ENCODE results near the gene NT5DC2. TPM values are rescaled to one million over a fixed set of nuclear protein-coding genes. Genes with fewer than 3 reads are reported as not detected.

NT5DC2 gene
- total and polyA plus RNA-seq, 12 donors: 48.6 to 384 (median 89.1) TPM

- no peaks in the 10 kb centered on the region for H3K4me1 ChIP-seq (replicated peaks in 1 of 2)
- H3K27me3 ChIP-seq: no peaks in the 10 kb centered on the region
- H3K9me3 ChIP-seq (replicated peaks in 1 of 3): no peaks in the 10 kb centered on the region
- no peak overlapping the region for H3K4me3 ChIP-seq
- intact Hi-C loops (cut with DNase I): no loop called here
- DNase-seq: no peak
- 84 to 88% (median 85%) methylated on average over 5 of the region's 5 CpGs for WGBS, 4 donors
- H3K36me3 ChIP-seq (replicated peaks in 1 of 2): peaks cover 0 to 33% of the 10 kb centered on the region in 2 donors
- TF ChIP-seq POLR2A (IDR thresholded peaks at IDR 0.05): no peak
- no peak overlapping the region for H3K27ac ChIP-seq
Measured at GRCh38 chr3:52507359-52507758, 26.3 kb downstream of the NT5DC2 start.

- peaks cover 0 to 27% of the 10 kb centered on the region in 2 donors for H3K36me3 ChIP-seq (replicated peaks in 1 of 2)
- no peak for DNase-seq
- no peak overlapping the region for H3K4me3 ChIP-seq
- H3K4me1 ChIP-seq (replicated peaks in 1 of 2): no peaks in the 10 kb centered on the region
- no peak for TF ChIP-seq POLR2A (IDR thresholded peaks at IDR 0.05)
- TF ChIP-seq, protein P1, sequence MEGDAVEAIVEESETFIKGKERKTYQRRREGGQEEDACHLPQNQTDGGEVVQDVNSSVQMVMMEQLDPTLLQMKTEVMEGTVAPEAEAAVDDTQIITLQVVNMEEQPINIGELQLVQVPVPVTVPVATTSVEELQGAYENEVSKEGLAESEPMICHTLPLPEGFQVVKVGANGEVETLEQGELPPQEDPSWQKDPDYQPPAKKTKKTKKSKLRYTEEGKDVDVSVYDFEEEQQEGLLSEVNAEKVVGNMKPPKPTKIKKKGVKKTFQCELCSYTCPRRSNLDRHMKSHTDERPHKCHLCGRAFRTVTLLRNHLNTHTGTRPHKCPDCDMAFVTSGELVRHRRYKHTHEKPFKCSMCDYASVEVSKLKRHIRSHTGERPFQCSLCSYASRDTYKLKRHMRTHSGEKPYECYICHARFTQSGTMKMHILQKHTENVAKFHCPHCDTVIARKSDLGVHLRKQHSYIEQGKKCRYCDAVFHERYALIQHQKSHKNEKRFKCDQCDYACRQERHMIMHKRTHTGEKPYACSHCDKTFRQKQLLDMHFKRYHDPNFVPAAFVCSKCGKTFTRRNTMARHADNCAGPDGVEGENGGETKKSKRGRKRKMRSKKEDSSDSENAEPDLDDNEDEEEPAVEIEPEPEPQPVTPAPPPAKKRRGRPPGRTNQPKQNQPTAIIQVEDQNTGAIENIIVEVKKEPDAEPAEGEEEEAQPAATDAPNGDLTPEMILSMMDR (IDR thresholded peaks at IDR 0.05): no peak
- 83 to 91% (median 87%) methylated on average over 9 to 27 of the region's 27 CpGs for WGBS, 4 donors
- no peaks in the 10 kb centered on the region for H3K9me3 ChIP-seq (replicated peaks in 1 of 3)
- intact Hi-C loops (cut with DNase I): no loop called here
- no peaks in the 10 kb centered on the region for H3K27me3 ChIP-seq
- no peak overlapping the region for H3K27ac ChIP-seq
Measured at GRCh38 chr3:52506266-52506966, 27.2 kb downstream of the NT5DC2 start.

DNA sequence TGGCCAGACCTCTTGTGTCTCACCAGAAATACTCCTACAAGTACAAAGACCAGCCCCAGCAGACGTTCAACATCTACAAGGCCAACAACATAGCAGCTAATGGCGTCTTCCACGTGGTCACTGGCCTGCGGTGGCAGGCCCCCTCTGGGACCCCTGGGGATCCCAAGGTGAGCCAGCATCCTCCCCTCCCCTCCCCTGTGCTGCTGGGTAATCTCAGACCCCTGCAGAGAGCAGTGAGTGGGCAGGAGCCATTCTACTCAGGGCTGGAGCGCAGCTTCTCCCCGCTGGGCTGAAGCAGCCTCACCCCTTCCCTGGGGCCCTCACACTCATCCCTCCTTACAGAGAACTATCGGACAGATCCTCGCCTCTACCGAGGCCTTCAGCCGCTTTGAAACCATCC lies 28.7 kb downstream of the NT5DC2 start:
- no peaks in the 10 kb centered on the region for H3K4me1 ChIP-seq (replicated peaks in 1 of 2)
- no peaks in the 10 kb centered on the region for H3K9me3 ChIP-seq (replicated peaks in 1 of 3)
- WGBS, 4 donors: 81 to 89% (median 86%) methylated on average over 8 to 10 of the region's 10 CpGs; no CpG with 5 or more reads in 1 of the 4 donors
- no peaks in the 10 kb centered on the region for H3K27me3 ChIP-seq
- TF ChIP-seq POLR2A (IDR thresholded peaks at IDR 0.05): no peak
- TF ChIP-seq, protein P1 (IDR thresholded peaks at IDR 0.05): no peak
- H3K36me3 ChIP-seq (replicated peaks in 1 of 2): peaks cover 0 to 22% of the 10 kb centered on the region in 2 donors
- H3K27ac ChIP-seq: no peak overlapping the region
- no peak for DNase-seq
- intact Hi-C loops (cut with DNase I): no loop called here
- no peak overlapping the region for H3K4me3 ChIP-seq

DNA sequence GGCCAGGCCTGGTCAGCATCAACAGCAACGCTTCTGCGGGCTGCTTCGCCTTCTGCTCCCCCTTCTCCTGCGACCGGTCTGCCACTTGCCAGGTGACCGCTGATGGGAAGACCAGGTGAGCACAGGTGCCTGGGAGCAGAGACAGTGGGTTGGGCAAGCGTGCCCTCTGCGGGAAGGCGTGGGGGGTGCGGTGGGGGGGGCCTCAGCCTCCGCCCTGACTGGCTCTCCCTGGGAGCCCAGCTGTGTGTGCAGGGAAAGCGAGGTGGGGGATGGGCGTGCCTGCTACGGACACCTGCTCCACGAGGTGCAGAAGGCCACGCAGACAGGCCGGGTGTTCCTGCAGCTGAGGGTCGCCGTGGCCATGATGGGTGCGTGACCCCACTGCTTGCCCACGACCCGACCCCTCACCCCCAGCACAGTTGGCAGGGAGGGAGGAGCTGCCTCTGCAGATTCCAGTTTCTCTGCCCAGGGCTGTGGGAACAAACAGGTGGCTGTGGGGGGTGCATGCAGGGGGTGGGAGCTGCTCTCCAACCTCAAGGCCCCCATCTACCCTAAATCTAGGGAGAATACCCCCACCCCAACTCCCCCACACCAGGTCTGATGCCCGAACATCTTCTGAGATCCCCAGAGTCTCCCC lies 29.8 kb downstream of the NT5DC2 start:
- H3K36me3 ChIP-seq (replicated peaks in 1 of 2): peaks cover 0 to 20% of the 10 kb centered on the region in 2 donors
- intact Hi-C loops (cut with DNase I): no loop called here
- no peaks in the 10 kb centered on the region for H3K9me3 ChIP-seq (replicated peaks in 1 of 3)
- TF ChIP-seq, protein P1 (IDR thresholded peaks at IDR 0.05): no peak
- TF ChIP-seq POLR2A (IDR thresholded peaks at IDR 0.05): no peak
- H3K27ac ChIP-seq: no peak overlapping the region
- no peak for DNase-seq
- no peak overlapping the region for H3K4me3 ChIP-seq
- no peaks in the 10 kb centered on the region for H3K4me1 ChIP-seq (replicated peaks in 1 of 2)
- H3K27me3 ChIP-seq: no peaks in the 10 kb centered on the region
- WGBS, 4 donors: 69 to 70% (median 70%) methylated on average over 15 to 23 of the region's 23 CpGs

Measured in adrenal gland (tissue), 12 donors.